Hematopoietic multipotent progenitor cell treated with erythropoietin and hydrocortisone succinate and interleukin-3 and kit ligand, for 4 days (in vitro differentiated cells): ENCODE measurements around the gene HCFC1R1.

Experiments
- DNase-seq: peaks from one replicate; pipeline ENCODE4 v3.0.0-alpha.2; 2015

The HCFC1R1 gene

GRCh38 chr16:3032624-3033023 is 8.9 kb upstream of the HCFC1R1 start:
- no peak for DNase-seq

DNA sequence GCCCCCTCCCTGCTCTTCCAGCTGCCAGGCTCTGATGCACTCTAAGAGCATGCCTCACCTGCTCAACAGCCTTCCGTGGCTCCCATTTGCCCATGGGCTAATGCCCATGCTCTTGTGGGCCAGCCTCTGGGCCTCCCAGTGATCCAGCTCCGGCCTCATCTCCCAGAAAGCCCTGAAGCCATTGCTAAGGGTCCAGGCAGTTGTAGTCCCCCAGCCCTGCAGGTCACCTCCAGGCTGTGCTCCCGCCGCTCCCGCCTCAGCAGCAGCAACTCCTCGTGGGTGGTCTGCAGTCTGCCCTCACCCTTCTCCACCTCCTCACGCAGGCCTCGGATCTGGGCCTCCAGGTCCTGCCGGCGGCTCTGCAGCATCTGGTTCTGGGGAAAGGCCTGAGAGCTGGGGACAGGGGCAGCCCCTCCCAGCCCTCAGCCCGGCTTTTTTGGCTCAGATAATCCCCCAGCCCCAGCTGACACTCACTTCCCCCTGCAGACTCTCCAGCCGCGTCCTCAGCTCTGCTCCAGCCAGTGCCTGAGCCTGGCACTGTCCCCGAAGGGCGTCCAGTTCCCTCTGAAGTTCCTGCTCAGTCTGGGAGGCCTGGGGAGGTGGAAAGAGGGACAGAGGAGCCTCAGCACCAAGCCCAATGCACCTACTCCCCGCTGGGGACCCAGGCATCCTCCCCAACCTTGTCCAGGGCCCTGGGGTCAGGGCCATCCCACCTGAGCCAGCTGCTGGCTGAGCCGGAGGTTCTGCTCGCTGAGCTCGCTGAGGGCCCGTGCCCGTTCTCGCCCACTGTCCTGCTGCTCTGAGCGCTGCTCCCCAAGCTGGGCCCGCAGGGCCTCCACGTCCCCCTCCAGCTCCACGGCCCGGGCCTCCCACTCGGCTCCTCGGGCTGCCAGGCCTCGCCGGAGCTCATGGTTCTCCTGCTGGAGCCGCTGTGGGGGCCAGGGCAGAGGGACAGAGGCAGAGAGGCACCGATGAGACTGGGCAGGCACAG is 6.8 kb upstream of the HCFC1R1 start:
- no peak for DNase-seq

DNA sequence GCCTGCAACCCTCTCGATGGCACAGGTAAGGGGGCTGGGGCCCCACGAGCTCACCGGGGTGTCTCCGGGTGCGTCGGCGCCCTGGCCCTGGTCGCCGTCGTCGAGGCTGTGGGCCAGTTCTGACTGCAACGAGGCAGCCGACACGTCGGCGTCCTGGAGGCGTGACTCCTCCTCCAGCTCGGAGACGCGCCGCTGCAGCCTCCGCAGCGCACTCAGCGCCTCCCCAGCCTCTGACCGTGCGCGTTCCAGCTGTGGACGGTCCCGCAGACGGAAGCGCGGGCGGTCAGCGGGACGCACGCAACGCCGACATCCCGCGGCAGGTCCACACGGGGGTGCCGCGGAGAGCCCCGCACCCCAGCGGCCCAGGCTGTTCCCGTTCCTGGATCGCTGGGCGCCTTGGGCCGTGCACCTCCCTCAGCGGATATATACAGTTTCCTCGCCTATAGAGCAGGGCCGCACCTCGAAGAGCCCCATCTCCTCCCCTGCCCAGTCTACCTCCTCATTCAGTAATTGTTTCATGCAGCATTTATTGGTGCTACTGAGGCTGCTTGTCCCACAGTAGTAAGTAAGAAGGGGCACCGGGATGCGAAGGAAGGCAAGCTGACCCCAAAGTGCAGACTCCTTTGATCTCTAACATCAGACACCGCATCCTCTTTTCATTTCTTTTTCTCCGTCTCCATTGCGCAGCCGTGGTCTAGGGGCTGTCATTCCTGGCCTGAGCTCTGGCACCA is 5.9 kb upstream of the HCFC1R1 start:
- peak; percentile 58 for DNase-seq

- no peak for DNase-seq
Observed at GRCh38 chr16:3028716-3029319, 5.1 kb upstream of the HCFC1R1 start.

- peak; percentile 92 for DNase-seq
Observed at GRCh38 chr16:3027983-3028715, 4.4 kb upstream of the HCFC1R1 start.

- DNase-seq: no peak
Observed at GRCh38 chr16:3027489-3027795, 3.7 kb upstream of the HCFC1R1 start.

- DNase-seq: no peak
Observed at GRCh38 chr16:3026609-3027488, 3.1 kb upstream of the HCFC1R1 start.

DNA sequence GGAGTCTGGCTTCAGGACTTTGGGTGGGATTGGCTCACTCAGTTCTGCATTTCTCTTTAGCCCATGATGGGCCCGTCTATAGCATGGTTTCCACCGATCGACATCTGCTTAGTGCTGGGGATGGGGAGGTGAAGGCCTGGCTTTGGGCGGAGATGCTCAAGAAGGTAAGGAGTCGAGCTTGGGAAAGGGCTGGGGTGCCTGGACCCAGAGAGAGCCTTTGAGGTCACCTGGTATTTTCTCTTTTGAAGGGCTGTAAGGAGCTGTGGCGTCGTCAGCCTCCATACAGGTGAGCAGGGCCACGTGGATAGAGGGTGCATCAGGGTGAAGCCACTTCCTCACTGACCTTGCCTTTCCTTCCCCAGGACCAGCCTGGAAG is 2.2 kb upstream of the HCFC1R1 start:
- no peak for DNase-seq

DNA sequence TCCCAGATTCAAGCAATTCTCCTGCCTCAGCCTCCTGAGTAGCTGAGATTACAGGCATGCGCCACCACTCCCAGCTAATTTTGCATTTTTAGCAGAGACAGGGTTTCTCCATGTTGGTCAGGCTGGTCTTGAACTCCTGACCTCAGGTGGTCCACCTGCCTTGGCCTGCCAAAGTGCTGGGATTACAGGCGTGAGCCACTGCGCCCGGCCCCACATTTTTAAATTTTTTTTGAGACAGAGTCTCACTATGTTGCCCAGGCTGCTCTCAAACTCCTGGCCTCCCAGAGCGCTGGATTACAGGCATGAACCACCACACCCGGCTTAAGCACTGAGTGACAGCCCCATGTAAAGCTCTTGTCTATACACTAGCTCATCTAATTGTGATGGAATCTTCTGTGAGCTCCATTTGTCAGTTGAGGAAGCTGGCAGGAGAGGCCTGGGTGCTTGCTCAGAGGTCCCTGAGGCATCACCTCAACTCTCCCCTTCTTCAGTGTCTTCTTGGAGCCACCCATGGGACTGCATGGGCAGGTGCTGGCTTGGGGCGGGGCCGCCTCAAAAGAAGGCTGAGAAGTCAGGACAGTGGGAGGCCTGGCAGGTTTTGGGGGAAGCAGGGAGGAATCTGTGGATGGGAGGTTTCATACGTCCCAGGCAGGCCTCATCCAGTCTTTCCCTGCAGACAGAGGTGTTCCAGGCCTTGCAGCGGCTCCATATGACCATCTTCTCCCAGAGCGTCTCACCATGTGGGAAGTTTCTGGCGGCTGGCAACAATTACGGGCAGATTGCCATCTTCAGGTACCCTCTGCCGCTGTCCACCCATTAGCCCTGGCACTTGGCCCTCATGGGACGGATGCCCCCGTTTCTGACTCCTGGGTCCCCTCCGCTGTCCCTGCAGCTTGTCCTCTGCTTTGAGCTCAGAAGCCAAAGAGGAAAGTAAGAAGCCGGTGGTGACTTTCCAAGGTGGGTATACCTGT is 1.6 kb upstream of the HCFC1R1 start:
- no peak for DNase-seq

DNA sequence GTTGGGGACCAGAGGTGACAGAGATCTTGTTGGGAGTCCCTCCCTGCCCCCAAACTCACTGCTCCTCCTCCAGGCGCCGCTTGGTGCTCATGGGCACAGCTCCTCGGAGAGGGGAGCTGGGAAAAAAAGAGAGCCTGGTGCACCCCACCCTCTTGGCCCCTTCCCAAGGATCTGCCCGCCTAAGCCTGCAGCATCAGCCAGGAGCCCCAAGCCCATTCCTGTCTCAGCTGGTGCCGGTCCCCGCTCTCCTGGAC is 400 bp downstream of the HCFC1R1 start:
- peak; percentile 59 for DNase-seq

DNA sequence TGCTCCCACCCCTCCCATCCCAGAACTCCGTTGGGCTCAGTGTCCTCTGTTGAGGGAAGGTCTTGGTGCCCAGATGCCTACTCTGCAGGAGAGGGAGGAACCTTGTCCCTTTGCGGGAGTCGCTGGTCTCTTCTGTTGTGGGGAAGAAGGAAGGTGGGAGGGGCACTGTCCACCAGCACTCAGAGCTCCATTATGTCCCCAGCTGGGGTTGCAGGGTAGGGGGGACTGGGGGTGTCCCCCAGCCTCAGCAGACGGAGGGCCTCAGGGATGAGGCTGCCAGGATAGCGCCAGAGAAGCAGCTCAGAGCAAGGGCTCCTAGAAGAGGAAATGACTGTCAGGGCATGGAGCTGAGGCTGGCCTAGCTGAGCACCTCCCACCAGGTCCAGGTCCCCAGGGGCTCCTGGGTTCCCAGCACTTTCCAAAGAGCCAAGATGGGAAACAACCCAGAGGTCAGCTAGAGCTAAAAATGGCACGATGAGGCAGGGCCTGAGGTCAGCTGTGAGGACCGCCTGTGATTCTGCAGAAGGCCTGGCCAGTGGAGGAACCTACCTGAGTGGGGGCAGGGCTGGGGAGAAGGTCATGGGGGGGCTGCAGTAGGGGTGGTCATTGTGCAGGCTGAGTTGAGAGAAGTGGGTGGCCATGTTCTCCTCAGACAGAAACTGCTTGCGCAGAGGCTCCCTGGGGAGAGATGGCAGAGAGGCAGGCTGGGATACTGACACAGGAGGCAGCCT is 893 bp downstream of the HCFC1R1 start:
- DNase-seq: no peak

- peak; percentile 86 for DNase-seq
Observed at GRCh38 chr16:3022208-3022683, 1.5 kb downstream of the HCFC1R1 start.

DNA sequence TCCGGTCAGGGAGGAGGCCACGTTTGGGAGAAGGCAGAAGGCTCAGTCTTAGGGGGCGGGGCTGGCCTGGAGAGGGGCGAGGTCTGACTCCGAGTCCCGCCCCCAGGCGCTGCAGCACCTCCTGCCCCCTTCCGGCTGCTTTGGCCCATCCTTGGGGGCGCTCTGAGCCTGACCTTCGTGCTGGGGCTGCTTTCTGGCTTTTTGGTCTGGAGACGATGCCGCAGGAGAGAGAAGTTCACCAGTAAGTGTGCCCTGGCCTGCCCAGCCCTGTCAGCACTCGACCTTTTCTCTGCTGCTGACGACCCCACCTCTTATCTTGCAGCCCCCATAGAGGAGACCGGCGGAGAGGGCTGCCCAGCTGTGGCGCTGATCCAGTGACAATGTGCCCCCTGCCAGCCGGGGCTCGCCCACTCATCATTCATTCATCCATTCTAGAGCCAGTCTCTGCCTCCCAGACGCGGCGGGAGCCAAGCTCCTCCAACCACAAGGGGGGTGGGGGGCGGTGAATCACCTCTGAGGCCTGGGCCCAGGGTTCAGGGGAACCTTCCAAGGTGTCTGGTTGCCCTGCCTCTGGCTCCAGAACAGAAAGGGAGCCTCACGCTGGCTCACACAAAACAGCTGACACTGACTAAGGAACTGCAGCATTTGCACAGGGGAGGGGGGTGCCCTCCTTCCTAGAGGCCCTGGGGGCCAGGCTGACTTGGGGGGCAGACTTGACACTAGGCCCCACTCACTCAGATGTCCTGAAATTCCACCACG is 2.1 kb downstream of the HCFC1R1 start:
- DNase-seq: peak; percentile 93

- DNase-seq: peak; percentile 68
Observed at GRCh38 chr16:3020604-3021448, 2.9 kb downstream of the HCFC1R1 start.

GRCh38 chr16:3020247-3020603 is 3.5 kb downstream of the HCFC1R1 start, which contains the start of gene TNFRSF12A:
TSS of gene TNFRSF12A (plus strand) at chr16:3020368. CDS start at chr16:3020398, 30 bp downstream.
- DNase-seq: peak; percentile 93

DNA sequence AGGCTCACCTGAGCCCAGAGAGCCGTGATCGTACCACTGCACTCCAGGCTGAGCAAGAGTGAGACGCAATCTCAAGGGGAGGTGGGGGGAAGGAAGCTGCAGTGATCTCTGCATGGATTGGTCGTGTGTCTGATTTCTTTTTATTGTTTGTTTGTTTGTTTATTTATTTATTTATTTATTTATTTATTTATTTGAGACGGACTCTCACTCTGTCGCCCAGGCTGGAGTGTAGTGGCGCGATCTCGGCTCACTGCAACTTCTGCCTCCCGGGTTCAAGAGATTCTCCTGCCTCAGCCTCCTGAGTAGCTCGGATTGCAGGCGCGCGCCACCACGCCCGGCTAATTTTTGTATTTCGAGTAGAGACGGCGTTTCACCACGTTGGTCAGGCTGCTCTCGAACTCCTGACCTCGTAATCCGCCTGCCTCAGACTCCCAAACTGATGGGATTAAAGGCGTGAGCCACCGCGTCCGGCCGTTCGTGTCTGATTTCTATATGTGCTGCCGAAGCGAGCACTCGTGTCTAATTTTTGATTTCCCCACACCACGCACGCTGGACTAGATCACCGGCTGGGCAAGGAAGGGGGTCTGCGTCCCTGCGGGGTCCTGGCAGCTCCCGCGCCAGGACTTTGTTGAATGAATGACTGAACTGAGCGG is 4.0 kb downstream of the HCFC1R1 start:
- DNase-seq: no peak

DNA sequence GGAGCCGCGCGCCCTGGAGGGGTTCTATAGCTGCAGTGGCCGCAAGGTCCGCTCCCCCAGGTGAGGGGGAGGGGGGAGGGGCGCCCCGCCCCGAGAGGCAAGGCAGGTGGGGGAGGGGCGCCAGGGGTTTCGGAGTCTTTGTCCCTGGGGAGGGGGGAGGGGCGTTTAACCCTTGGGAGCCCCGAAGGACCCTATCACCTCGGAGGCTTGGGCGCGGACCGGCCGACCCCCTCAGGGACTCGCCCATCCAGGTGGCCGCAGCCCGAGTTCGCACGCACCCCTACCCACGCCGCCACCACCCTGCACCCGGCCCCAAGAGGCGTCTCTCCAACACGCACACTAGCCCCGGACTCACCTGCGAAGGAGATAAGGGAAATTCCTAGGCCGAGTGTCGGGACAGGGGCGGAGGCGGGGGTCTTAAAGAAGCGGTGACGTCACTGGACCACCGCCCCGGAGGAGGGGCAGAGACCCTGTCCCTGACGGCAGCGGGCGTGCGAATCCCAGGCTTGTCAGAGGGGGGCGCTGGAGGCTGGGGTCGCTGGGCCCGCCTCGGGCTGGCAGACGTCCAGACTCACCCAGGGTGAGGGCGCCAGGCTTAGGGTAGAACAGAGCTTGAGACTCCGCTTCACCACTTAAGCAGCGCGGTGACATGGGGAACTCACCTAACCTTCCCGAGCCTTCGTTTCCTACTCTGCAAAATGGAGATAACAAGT is 5.8 kb downstream of the HCFC1R1 start, which contains the start of gene CLDN6:
TSS of gene CLDN6 (minus strand) at position 390 of the 713 bp plus-strand sequence. CDS start 2,162 bp downstream, outside the sequence.
- DNase-seq: peak; percentile 79
